Measurements from ENCODE around the gene COG2. TPM values are rescaled to one million over a fixed set of nuclear protein-coding genes. Genes with fewer than 3 reads are reported as not detected.

COG2 gene
- total and polyA plus RNA-seq, 7 experiments from 2014 or later, result 21.6 to 47.5 (median 35.3) TPM

GRCh38 chr1:230700132-230700531, 57.9 kb downstream of the COG2 start:
- Histone ChIP-seq H3K4me3 (ENCODE audit: low read length) (no peak overlapping the region), H3K27me3 (ENCODE audit: control insufficient read depth in 2 of 2, insufficient read depth in 2 of 2, low read length in 2 of 2) (no peaks in the 10 kb centered on the region), H3K27ac (ENCODE audit: low read depth, low read length) (no peak overlapping the region), H3K4me1 (ENCODE audit: control insufficient read depth in 2 of 2, insufficient read depth in 2 of 2, low read length in 2 of 2) (no peaks in the 10 kb centered on the region), H3K9me3 (ENCODE audit: control insufficient read depth in 2 of 3, low read length in 3 of 3) (no peaks in the 10 kb centered on the region), H3K36me3 (ENCODE audit: control insufficient read depth in 2 of 3, insufficient read depth in 3 of 3, low read length in 3 of 3) (no peaks in the 10 kb centered on the region)
- Mint-ChIP-seq H3K27ac (no peak overlapping the region), H3K4me3 (no peak overlapping the region), H3K4me1 (peaks cover 0 to 2% (median 0%) of the 10 kb centered on the region in 7 donors), H3K36me3 (no peaks in the 10 kb centered on the region), H3K27me3 (peaks cover 0 to 9% (median 3%) of the 10 kb centered on the region in 5 donors), H3K9me3 (peaks cover 0 to 3% (median 0%) of the 10 kb centered on the region in 11 donors)
- ATAC-seq, result no peak
- ChIA-PET CTCF (no interaction called here), POLR2A (no interaction called here)
- intact Hi-C loops (cut with micrococcal nuclease), result no loop called here
- no peak for DNase-seq

- ChIA-PET POLR2A (no interaction called here), CTCF (no interaction called here)
- Mint-ChIP-seq H3K4me3 (no peak overlapping the region), H3K27me3 (peaks cover 0 to 9% (median 3%) of the 10 kb centered on the region in 5 donors), H3K27ac (no peak overlapping the region), H3K4me1 (no peaks in the 10 kb centered on the region), H3K36me3 (no peaks in the 10 kb centered on the region), H3K9me3 (peaks cover 0 to 3% (median 0%) of the 10 kb centered on the region in 11 donors)
- no peaks in the 10 kb centered on the region for H3K27me3 ChIP-seq (ENCODE audit: control insufficient read depth in 2 of 2, insufficient read depth in 2 of 2, low read length in 2 of 2)
- no peak overlapping the region for H3K27ac ChIP-seq (ENCODE audit: low read depth, low read length)
- H3K36me3 ChIP-seq (ENCODE audit: control insufficient read depth in 2 of 3, insufficient read depth in 3 of 3, low read length in 3 of 3), result no peaks in the 10 kb centered on the region
- no peaks in the 10 kb centered on the region for H3K9me3 ChIP-seq (ENCODE audit: control insufficient read depth in 2 of 3, low read length in 3 of 3)
- ATAC-seq (no peak), DNase-seq (no peak)
- no peaks in the 10 kb centered on the region for H3K4me1 ChIP-seq (ENCODE audit: control insufficient read depth in 2 of 2, insufficient read depth in 2 of 2, low read length in 2 of 2)
- intact Hi-C loops (cut with micrococcal nuclease), result no loop called here
- H3K4me3 ChIP-seq (ENCODE audit: low read length), result no peak overlapping the region
These were observed 59.2 kb downstream of the COG2 start for GRCh38 chr1:230701434-230701833.

GRCh38 chr1:230701895-230702768, 59.9 kb downstream of the COG2 start:
- H3K9me3 Mint-ChIP-seq, result peaks cover 0 to 3% (median 0%) of the 10 kb centered on the region in 11 donors
- no peak overlapping the region for H3K4me3 ChIP-seq (ENCODE audit: low read length)
- peaks cover 0 to 9% (median 3%) of the 10 kb centered on the region in 5 donors for H3K27me3 Mint-ChIP-seq
- ChIA-PET POLR2A (no interaction called here), CTCF (no interaction called here)
- no peak overlapping the region for H3K27ac ChIP-seq (ENCODE audit: low read depth, low read length)
- intact Hi-C loops (cut with micrococcal nuclease), result no loop called here
- no peaks in the 10 kb centered on the region for H3K36me3 Mint-ChIP-seq
- no peak overlapping the region for H3K27ac Mint-ChIP-seq
- H3K36me3 ChIP-seq (ENCODE audit: control insufficient read depth in 2 of 3, insufficient read depth in 3 of 3, low read length in 3 of 3), result no peaks in the 10 kb centered on the region
- H3K27me3 ChIP-seq (ENCODE audit: control insufficient read depth in 2 of 2, insufficient read depth in 2 of 2, low read length in 2 of 2), result no peaks in the 10 kb centered on the region
- ATAC-seq (no peak), DNase-seq (no peak)
- no peaks in the 10 kb centered on the region for H3K4me1 ChIP-seq (ENCODE audit: control insufficient read depth in 2 of 2, insufficient read depth in 2 of 2, low read length in 2 of 2)
- no peaks in the 10 kb centered on the region for H3K9me3 ChIP-seq (ENCODE audit: control insufficient read depth in 2 of 3, low read length in 3 of 3)
- H3K4me3 Mint-ChIP-seq, result no peak overlapping the region
- H3K4me1 Mint-ChIP-seq, result no peaks in the 10 kb centered on the region

- H3K4me1 Mint-ChIP-seq, result peaks cover 0 to 6% (median 0%) of the 10 kb centered on the region in 7 donors
- ChIA-PET POLR2A (no interaction called here), CTCF (no interaction called here)
- H3K9me3 Mint-ChIP-seq, result peaks cover 0 to 3% (median 0%) of the 10 kb centered on the region in 11 donors
- no peaks in the 10 kb centered on the region for H3K36me3 Mint-ChIP-seq
- no peak overlapping the region for H3K27ac ChIP-seq (ENCODE audit: low read depth, low read length)
- H3K27me3 Mint-ChIP-seq, result peaks cover 0 to 9% (median 4%) of the 10 kb centered on the region in 5 donors
- H3K27ac Mint-ChIP-seq, result no peak overlapping the region
- no peaks in the 10 kb centered on the region for H3K9me3 ChIP-seq (ENCODE audit: control insufficient read depth in 2 of 3, low read length in 3 of 3)
- H3K36me3 ChIP-seq (ENCODE audit: control insufficient read depth in 2 of 3, insufficient read depth in 3 of 3, low read length in 3 of 3), result no peaks in the 10 kb centered on the region
- no peak overlapping the region for H3K4me3 Mint-ChIP-seq
- intact Hi-C loops (cut with micrococcal nuclease), result no loop called here
- H3K4me1 ChIP-seq (ENCODE audit: control insufficient read depth in 2 of 2, insufficient read depth in 2 of 2, low read length in 2 of 2), result no peaks in the 10 kb centered on the region
- H3K27me3 ChIP-seq (ENCODE audit: control insufficient read depth in 2 of 2, insufficient read depth in 2 of 2, low read length in 2 of 2), result no peaks in the 10 kb centered on the region
- ATAC-seq, result peak; percentile 22
- no peak for DNase-seq
- no peak overlapping the region for H3K4me3 ChIP-seq (ENCODE audit: low read length)
These were observed 60.8 kb downstream of the COG2 start for GRCh38 chr1:230702934-230703678.

GRCh38 chr1:230703679-230704385, 61.6 kb downstream of the COG2 start:
- DNase-seq, result no peak

GRCh38 chr1:230704830-230705229, 62.5 kb downstream of the COG2 start:
- no peak overlapping the region for H3K4me3 ChIP-seq (ENCODE audit: low read length)
- ChIA-PET CTCF (no interaction called here), POLR2A (no interaction called here)
- H3K27me3 ChIP-seq (ENCODE audit: control insufficient read depth in 2 of 2, insufficient read depth in 2 of 2, low read length in 2 of 2), result no peaks in the 10 kb centered on the region
- no peaks in the 10 kb centered on the region for H3K36me3 ChIP-seq (ENCODE audit: control insufficient read depth in 2 of 3, insufficient read depth in 3 of 3, low read length in 3 of 3)
- Mint-ChIP-seq H3K27me3 (peaks cover 0 to 13% (median 5%) of the 10 kb centered on the region in 5 donors), H3K4me1 (peaks cover 0 to 7% (median 0%) of the 10 kb centered on the region in 7 donors), H3K4me3 (no peak overlapping the region), H3K36me3 (no peaks in the 10 kb centered on the region), H3K27ac (no peak overlapping the region), H3K9me3 (peaks cover 0 to 3% (median 0%) of the 10 kb centered on the region in 11 donors)
- ATAC-seq, result no peak
- H3K27ac ChIP-seq (ENCODE audit: low read depth, low read length), result no peak overlapping the region
- DNase-seq, result no peak
- H3K9me3 ChIP-seq (ENCODE audit: control insufficient read depth in 2 of 3, low read length in 3 of 3), result no peaks in the 10 kb centered on the region
- intact Hi-C loops (cut with micrococcal nuclease), result no loop called here
- H3K4me1 ChIP-seq (ENCODE audit: control insufficient read depth in 2 of 2, insufficient read depth in 2 of 2, low read length in 2 of 2), result no peaks in the 10 kb centered on the region

More at GRCh38 chr1:230703679-230704385, 61.6 kb downstream of the COG2 start:
- ATAC-seq, result no peak
- H3K36me3 ChIP-seq (ENCODE audit: control insufficient read depth in 2 of 3, insufficient read depth in 3 of 3, low read length in 3 of 3), result no peaks in the 10 kb centered on the region
- Mint-ChIP-seq H3K9me3 (peaks cover 0 to 3% (median 0%) of the 10 kb centered on the region in 11 donors), H3K36me3 (no peaks in the 10 kb centered on the region), H3K27ac (no peak overlapping the region), H3K4me3 (no peak overlapping the region), H3K27me3 (peaks cover 0 to 11% (median 5%) of the 10 kb centered on the region in 5 donors), H3K4me1 (peaks cover 0 to 7% (median 0%) of the 10 kb centered on the region in 7 donors)
- H3K9me3 ChIP-seq (ENCODE audit: control insufficient read depth in 2 of 3, low read length in 3 of 3), result no peaks in the 10 kb centered on the region
- H3K4me1 ChIP-seq (ENCODE audit: control insufficient read depth in 2 of 2, insufficient read depth in 2 of 2, low read length in 2 of 2), result no peaks in the 10 kb centered on the region
- ChIA-PET POLR2A (no interaction called here), CTCF (no interaction called here)
- no peak overlapping the region for H3K27ac ChIP-seq (ENCODE audit: low read depth, low read length)
- intact Hi-C loops (cut with micrococcal nuclease), result no loop called here
- no peak overlapping the region for H3K4me3 ChIP-seq (ENCODE audit: low read length)
- H3K27me3 ChIP-seq (ENCODE audit: control insufficient read depth in 2 of 2, insufficient read depth in 2 of 2, low read length in 2 of 2), result no peaks in the 10 kb centered on the region
